Endothelial cell of umbilical vein (primary cell): Measurements from ENCODE around the gene REC8. TPM values are rescaled to one million over a fixed set of nuclear protein-coding genes. Genes with fewer than 3 reads are reported as not detected.
A peak's percentile ranks its signal among the peaks of the same experiment; 100 is the strongest.

Experiments
- BruUV-seq: library from RNA; stranded (reverse); fragments of 400-500 nt; replicated peaks from 2 replicates; lab custom pipeline; 2021; lab: Mats Ljungman, UMichigan
- CTCF ChIA-PET: fragments of 300-600, 350-600 bp; sonication (Branson Sonifier 250); formaldehyde crosslinking; loops from one replicate; lab custom pipeline; 2021; ENCODE audit warnings: antibody characterized with exemption, inconsistent platforms; lab: Charles Lee
- POLR2A ChIA-PET: fragments of 300-600, 350-600 bp; sonication (Branson Sonifier 250); formaldehyde crosslinking; loops from one replicate; lab custom pipeline; 2021; ENCODE audit warnings: antibody characterized with exemption, inconsistent platforms; lab: Charles Lee
- DNase-seq: peaks from one replicate; pipeline ENCODE4 v3.0.0-alpha.2; 2011; ENCODE audit warnings: low read depth, low spot score
- FAIRE-seq: peaks from 2 replicates; lab custom pipeline; 2011; peaks lifted over from hg19 to GRCh38; lab: Jason Lieb, UNC
- H2AFZ ChIP-seq: 2 replicates; pipeline ENCODE4 v1.6.0; 2012; ENCODE audit warnings: low read depth, low read length, control low read depth, inconsistent platforms
- H3K27ac ChIP-seq: 2 replicates; pipeline ENCODE4 v1.5.1; 2011; ENCODE audit warnings: low read depth, mild to moderate bottlenecking, control low read depth, low read length, moderate library complexity; ENCODE audit not compliant: insufficient read depth
- H3K27me3 ChIP-seq, 2 experiments: 2 replicates each; pipeline versions ENCODE4 v1.6.0 to v1.6.1; 2011; ENCODE audit warnings: low read length in 2 of 2, mixed read lengths in 1 of 2; ENCODE audit not compliant: control insufficient read depth in 2 of 2, insufficient read depth in 2 of 2
- H3K36me3 ChIP-seq, 2 experiments: 2 replicates in 1 of 2; 3 replicates in 1 of 2; pipeline ENCODE4 v1.5.1; 2011; ENCODE audit warnings: low read length in 2 of 2, mild to moderate bottlenecking in 1 of 2, moderate library complexity in 1 of 2; ENCODE audit not compliant: control insufficient read depth in 2 of 2, insufficient read depth in 2 of 2; ENCODE audit errors: extremely low read depth in 1 of 2
- H3K4me1 ChIP-seq: 3 replicates; pipeline ENCODE4 v1.5.1; 2011; ENCODE audit warnings: mild to moderate bottlenecking, low read length; ENCODE audit not compliant: control insufficient read depth, insufficient read depth; ENCODE audit errors: extremely low read depth
- H3K4me2 ChIP-seq: 2 replicates; pipeline ENCODE4 v1.6.1; 2011; ENCODE audit warnings: low read length, control low read depth, mixed read lengths; ENCODE audit not compliant: insufficient read depth
- H3K4me3 ChIP-seq, 3 experiments: fragments of 200-600 bp in 1 of 3; sonication (generic), shearing (Covaris generic) in 1 of 3; replicated peaks in 1 of 3; 2 replicates each; pipeline ENCODE4 v1.5.1; 2011 to 2016; ENCODE audit warnings: control low read depth in 3 of 3, low read length in 3 of 3, mild to moderate bottlenecking in 2 of 3, inconsistent platforms in 1 of 3, low read depth in 1 of 3, moderate library complexity in 1 of 3; ENCODE audit not compliant: insufficient read depth in 1 of 3
- H3K79me2 ChIP-seq: 2 replicates; pipeline ENCODE4 v1.6.0; 2012; ENCODE audit warnings: low read length, inconsistent platforms; ENCODE audit not compliant: control insufficient read depth, insufficient read depth
- H3K9ac ChIP-seq: replicated peaks from 2 replicates; pipeline ENCODE3; 2011; ENCODE audit warnings: low read length, control low read depth; ENCODE audit not compliant: insufficient read depth; ENCODE audit errors: extremely low read depth
- H3K9me1 ChIP-seq: replicated peaks from 3 replicates; pipeline ENCODE4 v1.6.0; 2011; ENCODE audit warnings: mild to moderate bottlenecking, low read length; ENCODE audit not compliant: control insufficient read depth, insufficient read depth; ENCODE audit errors: extremely low read depth
- H3K9me3 ChIP-seq: replicated peaks from 2 replicates; pipeline ENCODE4 v1.5.1; 2012; ENCODE audit warnings: low read length, inconsistent platforms; ENCODE audit not compliant: control insufficient read depth, insufficient read depth
- H4K20me1 ChIP-seq: replicated peaks from 2 replicates; pipeline ENCODE3; 2011; ENCODE audit warnings: mild to moderate bottlenecking, low read length; ENCODE audit not compliant: control insufficient read depth, insufficient read depth; ENCODE audit errors: extremely low read depth
- CTCF ChIP-seq, 2 donors: IDR thresholded peaks; 1 replicate in 1 of 2; 2 replicates in 1 of 2; pipeline ENCODE4 v1.5.1; 2011; ENCODE audit warnings: low read length in 2 of 2, mild to moderate bottlenecking in 2 of 2, moderate library complexity in 2 of 2, control low read depth in 1 of 2, inconsistent platforms in 1 of 2, low read depth in 1 of 2; ENCODE audit not compliant: insufficient read depth in 1 of 2; ENCODE audit errors: extremely low read depth in 1 of 2
- FOS ChIP-seq: IDR thresholded peaks from 2 replicates; pipeline ENCODE4 v1.6.1; 2011; ENCODE audit warnings: mild to moderate bottlenecking, low read length, moderate library complexity, borderline replicate concordance; ENCODE audit not compliant: insufficient read depth
- GATA2 ChIP-seq: IDR thresholded peaks from 2 replicates; pipeline ENCODE4 v1.7.0; 2011; ENCODE audit warnings: low read depth, mild to moderate bottlenecking, moderate library complexity, mixed read lengths, low read length; ENCODE audit not compliant: insufficient read length, insufficient read depth
- MAX ChIP-seq: IDR thresholded peaks from 2 replicates; pipeline ENCODE4 v1.6.1; 2011; ENCODE audit not compliant: insufficient read depth, insufficient read length
- MYC ChIP-seq: IDR thresholded peaks from one replicate; pipeline ENCODE4 v1.6.1; 2011; ENCODE audit warnings: mild to moderate bottlenecking, low read depth, low read length
- POLR2A ChIP-seq: IDR thresholded peaks from 2 replicates; pipeline ENCODE4 v1.6.1; 2012; ENCODE audit warnings: low read depth, mild to moderate bottlenecking, control low read depth, low read length
- POLR2AphosphoS5 ChIP-seq: IDR thresholded peaks from 2 replicates; pipeline ENCODE4 v1.6.1; 2012; ENCODE audit warnings: low read depth, mild to moderate bottlenecking, control low read depth, low read length, moderate library complexity; ENCODE audit not compliant: insufficient read depth
- dilution Hi-C: fragments of 300-500 bp; cut with MboI; formaldehyde crosslinking; loops from one replicate; pipeline ENCODE4 v1.15.0; 2019; ENCODE audit warnings: low sequenced_read_pairs; ENCODE audit not compliant: extremely low pct_ligation_motif_present
- intact Hi-C: fragments of 100-400 bp; cut with micrococcal nuclease; formaldehyde crosslinking; loops from one replicate; pipeline ENCODE4 v1.10.0; 2022
- polyA plus RNA-seq, 4 experiments: library from polyadenylated mRNA; depleted of rRNA in 3 of 4; stranded (reverse) in 3 of 4; unstranded in 1 of 4; fragments of >200 nt; gene quantifications; 2 replicates each; pipeline versions ENCODE4 v1.2.1 to v1.2.3, GENCODE V29; 2011 to 2012; ENCODE audit warnings: missing spikeins in 1 of 4
- total RNA-seq: library from RNA; stranded (reverse); gene quantifications from 2 replicates; pipeline ENCODE4 v1.2.3, GENCODE V29; 2021

Gene REC8
- total and polyA plus RNA-seq, 2 donors (not counting 3 experiments of a cell fraction or from before 2014, with no cell fraction given) = 12.5 to 33.6 TPM

- Histone ChIP-seq H3K27me3 (no peaks in the 10 kb centered on the region), H4K20me1 (no peaks in the 10 kb centered on the region), H3K79me2 (peaks cover 25% of the 10 kb centered on the region), H3K4me2 (peak within 1 kb of the TSS; percentile 95), H3K4me3 (peak within 1 kb of the TSS; percentile 59 to 86 (median 79)), H3K9me1 (no peaks in the 10 kb centered on the region), H3K36me3 (peaks cover 0 to 25% of the 10 kb centered on the region in 2 experiments), H3K9me3 (no peaks in the 10 kb centered on the region), H2AFZ (peak within 1 kb of the TSS; percentile 91), H3K9ac (peak within 1 kb of the TSS; percentile 72), H3K4me1 (peaks cover 17% of the 10 kb centered on the region), H3K27ac (peak within 1 kb of the TSS; percentile 52)
- CTCF ChIA-PET = interaction anchor here (0.7 to 7.8 kb wide), 11 partner anchors 11 to 187 kb away, joined by 3 to 63 read pairs (median 4); partner anchors contain the start of genes CIDEB, IRF9, PSME1 and TINF2
- POLR2A ChIA-PET = interaction anchor here (1.0 to 2.0 kb wide), 6 partner anchors 10 to 66 kb away, joined by 3 to 13 read pairs (median 5); partner anchors contain the start of genes CHMP4A, DCAF11, NRL and PSME1
- DNase-seq = peak; percentile 97
- BruUV-seq = no TSS peak
- dilution Hi-C loops = no loop called here
- peak; percentile 100 for FAIRE-seq
- TF ChIP-seq FOS = no peak
- no peak for TF ChIP-seq GATA2
- peak; percentile 75 for TF ChIP-seq POLR2A
- TF ChIP-seq MAX = no peak
- TF ChIP-seq MYC = no peak
- TF ChIP-seq POLR2AphosphoS5 = peak; percentile 67
- no peak for TF ChIP-seq CTCF (IDR thresholded peaks at IDR 0.05; ENCODE audit: extremely low read depth in 1 of 2, insufficient read depth in 1 of 2, low read depth in 1 of 2, low read length in 2 of 2)
- intact Hi-C loops = loop anchor here (1.0 to 5.0 kb wide), 8 partner anchors 11 to 285 kb away; partner anchors contain the start of genes CHMP4A, DCAF11, DHRS1 and IPO4
Measured at GRCh38 chr14:24146978-24147760, 24.7 kb upstream of the REC8 start, which contains the start of gene RNF31. RNF31 (plus strand) TSS chr14:24147498; CDS start chr14:24147699, 201 bp downstream.
